Kidney epithelial cell (primary cell): Measurements from ENCODE around the gene TOMM20. TPM values are rescaled to one million over a fixed set of nuclear protein-coding genes. Genes with fewer than 3 reads are reported as not detected.
"Not testable (repeated sequence)": the region's sequence is repeated elsewhere in the genome, so short reads cannot be mapped to it uniquely, and the experiment has no call there.

Experiments used
- DNase-seq: peaks from one replicate; pipeline ENCODE4 v3.0.0-alpha.2; 2010; ENCODE audit warnings: low read depth
- H3K27me3 ChIP-seq: 2 replicates; pipeline ENCODE4 v1.6.0; 2011; ENCODE audit warnings: low read length; ENCODE audit not compliant: control insufficient read depth, insufficient read depth
- H3K36me3 ChIP-seq: 2 replicates; pipeline ENCODE4 v1.5.1; 2011; ENCODE audit warnings: low read length; ENCODE audit not compliant: control insufficient read depth, insufficient read depth
- H3K4me3 ChIP-seq: 2 replicates; pipeline ENCODE4 v1.5.1; 2011; ENCODE audit warnings: low read depth, mild to moderate bottlenecking, control low read depth, low read length
- CTCF ChIP-seq: IDR thresholded peaks from 2 replicates; pipeline ENCODE4 v1.5.1; 2011; ENCODE audit warnings: mild to moderate bottlenecking, moderate library complexity, low read length, control low read depth, inconsistent platforms; ENCODE audit not compliant: insufficient read depth, poor library complexity, severe bottlenecking
- total RNA-seq: library from RNA; depleted of rRNA; stranded (reverse); fragments of >200 nt; gene quantifications from 2 replicates; pipeline ENCODE4 v1.2.3, GENCODE V29; 2015

Gene TOMM20
- total RNA-seq, 1 donor from 2014 or later = 139 TPM

GRCh38 chr1:235090406-235091069 lies 38.1 kb downstream of the TOMM20 start:
- peak; percentile 22 for TF ChIP-seq CTCF
- H3K36me3 ChIP-seq = no peaks in the 10 kb centered on the region
- H3K27me3 ChIP-seq = no peaks in the 10 kb centered on the region
- no peak overlapping the region for H3K4me3 ChIP-seq
- DNase-seq = no peak

GRCh38 chr1:235088907-235089306 lies 39.7 kb downstream of the TOMM20 start:
- TF ChIP-seq CTCF = no peak

GRCh38 chr1:235088430-235088829 lies 40.2 kb downstream of the TOMM20 start:
- Histone ChIP-seq H3K27me3 (no peaks in the 10 kb centered on the region), H3K4me3 (no peak overlapping the region), H3K36me3 (no peaks in the 10 kb centered on the region)
- no peak for DNase-seq
- no peak for TF ChIP-seq CTCF

More at GRCh38 chr1:235088907-235089306, 39.7 kb downstream of the TOMM20 start:
- no peaks in the 10 kb centered on the region for H3K27me3 ChIP-seq
- no peak for DNase-seq
- no peaks in the 10 kb centered on the region for H3K36me3 ChIP-seq
- no peak overlapping the region for H3K4me3 ChIP-seq

- Histone ChIP-seq H3K4me3 (no peak overlapping the region), H3K36me3 (no peaks in the 10 kb centered on the region), H3K27me3 (no peaks in the 10 kb centered on the region)
- no peak for TF ChIP-seq CTCF
- DNase-seq = no peak
These were observed 40.7 kb downstream of the TOMM20 start for GRCh38 chr1:235087906-235088305.

GRCh38 chr1:235085411-235086117 lies 43.1 kb downstream of the TOMM20 start:
- DNase-seq, H3K27me3 ChIP-seq, H3K36me3 ChIP-seq, H3K4me3 ChIP-seq: not testable (repeated sequence)

GRCh38 chr1:235080788-235081187 lies 47.8 kb downstream of the TOMM20 start:
- not testable (repeated sequence) for DNase-seq, H3K27me3 ChIP-seq, H3K4me3 ChIP-seq

GRCh38 chr1:235080297-235080657 lies 48.4 kb downstream of the TOMM20 start:
- DNase-seq, H3K36me3 ChIP-seq, H3K4me3 ChIP-seq, H3K27me3 ChIP-seq: not testable (repeated sequence)

More at GRCh38 chr1:235080788-235081187, 47.8 kb downstream of the TOMM20 start:
- not testable (repeated sequence) for H3K36me3 ChIP-seq
